Measurements from ENCODE around the gene COBL. TPM values are rescaled to one million over a fixed set of nuclear protein-coding genes. Genes with fewer than 3 reads are reported as not detected.

Gene COBL
- total RNA-seq, 1 donor from 2014 or later = not detected

GRCh38 chr7:50970092-50970491 is 346.5 kb downstream of the COBL start:
- no peak for DNase-seq (ENCODE audit: low read depth, low spot score)

All from pulmonary artery endothelial cell (primary cell).